SK-N-SH (cell line): ENCODE data around the gene DENND1A. TPM values are rescaled to one million over a fixed set of nuclear protein-coding genes. Genes with fewer than 3 reads are reported as not detected.

Experiments
- CTCF ChIA-PET: fragments of 300-600, 350-600 bp; formaldehyde crosslinking; extraction: SDS; loops from one replicate; lab custom pipeline; 2021; lab: Yijun Ruan, JAX
- POLR2A ChIA-PET: fragments of 350-600 bp; sonication (Branson Sonifier 250); formaldehyde crosslinking; extraction: SDS; loops from one replicate; lab custom pipeline; 2020; ENCODE audit warnings: antibody characterized with exemption, inconsistent platforms; lab: Yijun Ruan, JAX
- DNase-seq: peaks from one replicate; pipeline ENCODE4 v3.0.0; 2012
- H2AFZ ChIP-seq: fragments of 200-600 bp; sonication (generic); 2 replicates; pipeline ENCODE4 v1.8.1; 2016; ENCODE audit warnings: antibody characterized with exemption, mild to moderate bottlenecking, low read depth
- H3F3A ChIP-seq: fragments of 200-600 bp; sonication (generic); replicated peaks from 2 replicates; pipeline ENCODE3; 2016; ENCODE audit warnings: antibody characterized with exemption, mild to moderate bottlenecking; ENCODE audit not compliant: insufficient read depth
- H3K27ac ChIP-seq, 2 experiments: fragments of 200-500 bp in 1 of 2; fragments of 200-600 bp in 1 of 2; sonication (Bioruptor generic) in 1 of 2; sonication (generic), shearing (Covaris generic) in 1 of 2; 2 replicates each; pipeline versions ENCODE4 v1.5.1 to v1.6.1; 2014 to 2016; ENCODE audit warnings: low read depth in 2 of 2, inconsistent platforms in 1 of 2, low read length in 1 of 2, mild to moderate bottlenecking in 1 of 2, mixed read lengths in 1 of 2
- H3K27me3 ChIP-seq: fragments of 200-600 bp; sonication (generic), shearing (Covaris generic); 2 replicates; pipeline ENCODE4 v1.6.1; 2016; ENCODE audit warnings: mixed run types; ENCODE audit not compliant: insufficient read depth
- H3K36me3 ChIP-seq, 2 experiments: fragments of 200-500 bp in 1 of 2; fragments of 200-600 bp in 1 of 2; sonication (Bioruptor generic) in 1 of 2; sonication (generic) in 1 of 2; replicated peaks in 1 of 2; 2 replicates each; pipeline versions ENCODE3 to v1.5.1; 2014 to 2016; ENCODE audit warnings: low read length in 1 of 2, mild to moderate bottlenecking in 1 of 2; ENCODE audit not compliant: insufficient read depth in 2 of 2, control insufficient read depth in 1 of 2
- H3K4me1 ChIP-seq, 2 experiments: fragments of 200-500 bp in 1 of 2; fragments of 200-600 bp in 1 of 2; sonication (Bioruptor generic) in 1 of 2; sonication (generic), shearing (Covaris generic) in 1 of 2; 2 replicates each; pipeline versions ENCODE4 v1.5.1 to v1.6.1; 2014 to 2016; ENCODE audit warnings: low read depth in 1 of 2, low read length in 1 of 2, mixed run types in 1 of 2; ENCODE audit not compliant: insufficient read depth in 2 of 2, control insufficient read depth in 1 of 2
- H3K4me2 ChIP-seq: fragments of 200-600 bp; sonication (generic), shearing (Covaris generic); 2 replicates; pipeline ENCODE4 v1.6.1; 2017; ENCODE audit warnings: mixed run types
- H3K4me3 ChIP-seq, 2 experiments: fragments of 200-500 bp in 1 of 2; fragments of 200-600 bp in 1 of 2; sonication (Bioruptor generic) in 1 of 2; sonication (generic), shearing (Covaris generic) in 1 of 2; 2 replicates each; pipeline versions ENCODE4 v1.5.1 to v1.8.1; 2014 to 2016; ENCODE audit warnings: low read depth in 2 of 2, inconsistent platforms in 1 of 2, low read length in 1 of 2, mild to moderate bottlenecking in 1 of 2, mixed read lengths in 1 of 2, moderate library complexity in 1 of 2
- H3K79me2 ChIP-seq: fragments of 200-600 bp; sonication (generic); 2 replicates; pipeline ENCODE4 v1.8.1; 2017; ENCODE audit warnings: mild to moderate bottlenecking; ENCODE audit not compliant: insufficient read depth
- H3K9ac ChIP-seq: fragments of 200-600 bp; sonication (generic); 2 replicates; pipeline ENCODE4 v1.6.1; 2017; ENCODE audit warnings: mixed run types
- H3K9me2 ChIP-seq: fragments of 200-600 bp; sonication (generic); 2 replicates; pipeline ENCODE4 v1.6.1; 2017; ENCODE audit warnings: mixed run types
- H3K9me3 ChIP-seq: fragments of 200-600 bp; sonication (generic); 2 replicates; pipeline ENCODE4 v1.6.1; 2017; ENCODE audit warnings: mixed run types, mild to moderate bottlenecking, moderate library complexity
- H4K20me1 ChIP-seq: fragments of 200-600 bp; sonication (generic); 2 replicates; pipeline ENCODE4 v1.6.1; 2017; ENCODE audit warnings: mild to moderate bottlenecking, mixed run types; ENCODE audit not compliant: insufficient read depth
- EP300 ChIP-seq, 2 experiments: IDR thresholded peaks; 2 replicates each; pipeline versions ENCODE4 v1.4.0 to v1.6.1; 2012; ENCODE audit warnings: borderline replicate concordance in 1 of 2, low read depth in 1 of 2, low read length in 1 of 2
- FOSL2 ChIP-seq: IDR thresholded peaks from 2 replicates; pipeline ENCODE4 v1.4.0; 2012; ENCODE audit warnings: low read depth, mild to moderate bottlenecking, moderate library complexity, borderline replicate concordance
- MEF2A ChIP-seq: IDR thresholded peaks from 2 replicates; pipeline ENCODE4 v1.4.0; 2012; ENCODE audit warnings: low read depth, borderline replicate concordance
- MXI1 ChIP-seq: IDR thresholded peaks from 2 replicates; pipeline ENCODE4 v1.6.1; 2012; ENCODE audit warnings: mild to moderate bottlenecking, low read depth, low read length, improper control_type of control experiment
- NFIC ChIP-seq: IDR thresholded peaks from 2 replicates; pipeline ENCODE4 v1.4.0; 2012; ENCODE audit warnings: borderline replicate concordance
- POLR2AphosphoS5 ChIP-seq: IDR thresholded peaks from 2 replicates; pipeline ENCODE4 v1.6.1; 2012; ENCODE audit warnings: low read depth, low read length
- RAD21 ChIP-seq: IDR thresholded peaks from 2 replicates; pipeline ENCODE4 v1.6.1; 2012; ENCODE audit warnings: mild to moderate bottlenecking, low read length
- RFX5 ChIP-seq: IDR thresholded peaks from 2 replicates; pipeline ENCODE4 v1.6.1; 2012; ENCODE audit warnings: mild to moderate bottlenecking, improper control_type of control experiment, low read length
- SIN3A ChIP-seq: IDR thresholded peaks from 2 replicates; pipeline ENCODE4 v1.6.1; 2012; ENCODE audit warnings: low read depth, mild to moderate bottlenecking, low read length, moderate library complexity, borderline replicate concordance
- YY1 ChIP-seq: IDR thresholded peaks from 2 replicates; pipeline ENCODE4 v1.4.0; 2012; ENCODE audit warnings: low read depth, mild to moderate bottlenecking
- WGBS: methylation state at CpG from one replicate; pipeline ENCODE4 v1.1.6; 2017; ENCODE audit warnings: low lambda C conversion rate; 5-methylcytosine and 5-hydroxymethylcytosine counted together
- polyA plus RNA-seq, 3 experiments: library from polyadenylated mRNA; depleted of rRNA; stranded (reverse); fragments of >200 nt; gene quantifications; 2 replicates each; pipeline ENCODE4 v1.2.3, GENCODE V29; 2012
- TF ChIP-seq, protein P1 (sequence below): IDR thresholded peaks from 2 replicates; pipeline ENCODE4 v1.4.0; 2012; ENCODE audit warnings: low read depth, borderline replicate concordance
- TF ChIP-seq, protein P2 (sequence below): fragments of 150-350 bp; IDR thresholded peaks from 2 replicates; pipeline ENCODE4 v1.6.1; 2017; ENCODE audit warnings: antibody characterized with exemption, low read length, low read depth, borderline replicate concordance

Gene DENND1A
- polyA plus RNA-seq, 1 of the 3 experiments (the other 2 are of a cell fraction) = 25.4 TPM

DNA sequence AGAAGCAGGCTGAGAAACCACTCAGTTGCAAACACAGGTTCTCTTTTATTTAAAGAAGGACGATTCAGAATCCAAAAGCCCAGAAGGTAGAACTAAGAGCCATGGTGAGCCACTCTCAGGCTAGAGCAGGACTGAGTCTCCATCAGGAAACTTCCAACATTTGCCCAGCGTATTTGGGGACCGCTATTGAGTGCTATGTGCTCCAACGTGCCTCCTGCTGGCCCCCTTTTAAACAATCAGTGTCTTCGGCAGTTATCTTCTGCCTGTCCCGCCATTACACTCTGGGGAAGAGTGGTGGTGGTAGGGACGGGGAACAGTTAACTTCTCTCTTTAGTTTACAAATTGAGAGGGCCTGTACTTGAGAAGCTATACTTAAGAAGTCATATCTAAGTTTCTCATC is 78.1 kb downstream of the DENND1A start:
- Histone ChIP-seq H3K27ac (no peak overlapping the region), H3F3A (no peaks in the 10 kb centered on the region), H3K79me2 (no peaks in the 10 kb centered on the region), H3K4me3 (no peak overlapping the region), H3K27me3 (no peaks in the 10 kb centered on the region), H2AFZ (no peak overlapping the region), H3K9me3 (peaks cover 13% of the 10 kb centered on the region; the same call in 1 of the 2 replicates), H3K36me3 (peaks cover 0 to 7% of the 10 kb centered on the region in 2 experiments), H4K20me1 (no peaks in the 10 kb centered on the region), H3K4me2 (no peak overlapping the region), H3K4me1 (no peaks in the 10 kb centered on the region), H3K9me2 (no peaks in the 10 kb centered on the region), H3K9ac (no peak overlapping the region)
- ChIA-PET CTCF (interaction anchor here (1.0 to 1.3 kb wide), 2 partner anchors 9 to 541 kb away, joined by 3 to 6 read pairs; no protein-coding TSS in a partner anchor), POLR2A (no interaction called here)
- WGBS = 92% methylated on average over 4 of the region's 7 CpGs
- TF ChIP-seq YY1 (no peak), POLR2AphosphoS5 (no peak), EP300 (IDR thresholded peaks at IDR 0.05; ENCODE audit: borderline replicate concordance in 1 of 2, low read depth in 1 of 2, low read length in 1 of 2) (no peak), RFX5 (no peak), RAD21 (no peak), MXI1 (no peak)
- TF ChIP-seq, protein P1, sequence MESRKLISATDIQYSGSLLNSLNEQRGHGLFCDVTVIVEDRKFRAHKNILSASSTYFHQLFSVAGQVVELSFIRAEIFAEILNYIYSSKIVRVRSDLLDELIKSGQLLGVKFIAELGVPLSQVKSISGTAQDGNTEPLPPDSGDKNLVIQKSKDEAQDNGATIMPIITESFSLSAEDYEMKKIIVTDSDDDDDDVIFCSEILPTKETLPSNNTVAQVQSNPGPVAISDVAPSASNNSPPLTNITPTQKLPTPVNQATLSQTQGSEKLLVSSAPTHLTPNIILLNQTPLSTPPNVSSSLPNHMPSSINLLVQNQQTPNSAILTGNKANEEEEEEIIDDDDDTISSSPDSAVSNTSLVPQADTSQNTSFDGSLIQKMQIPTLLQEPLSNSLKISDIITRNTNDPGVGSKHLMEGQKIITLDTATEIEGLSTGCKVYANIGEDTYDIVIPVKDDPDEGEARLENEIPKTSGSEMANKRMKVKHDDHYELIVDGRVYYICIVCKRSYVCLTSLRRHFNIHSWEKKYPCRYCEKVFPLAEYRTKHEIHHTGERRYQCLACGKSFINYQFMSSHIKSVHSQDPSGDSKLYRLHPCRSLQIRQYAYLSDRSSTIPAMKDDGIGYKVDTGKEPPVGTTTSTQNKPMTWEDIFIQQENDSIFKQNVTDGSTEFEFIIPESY = no peak
- no peak for DNase-seq

DNA sequence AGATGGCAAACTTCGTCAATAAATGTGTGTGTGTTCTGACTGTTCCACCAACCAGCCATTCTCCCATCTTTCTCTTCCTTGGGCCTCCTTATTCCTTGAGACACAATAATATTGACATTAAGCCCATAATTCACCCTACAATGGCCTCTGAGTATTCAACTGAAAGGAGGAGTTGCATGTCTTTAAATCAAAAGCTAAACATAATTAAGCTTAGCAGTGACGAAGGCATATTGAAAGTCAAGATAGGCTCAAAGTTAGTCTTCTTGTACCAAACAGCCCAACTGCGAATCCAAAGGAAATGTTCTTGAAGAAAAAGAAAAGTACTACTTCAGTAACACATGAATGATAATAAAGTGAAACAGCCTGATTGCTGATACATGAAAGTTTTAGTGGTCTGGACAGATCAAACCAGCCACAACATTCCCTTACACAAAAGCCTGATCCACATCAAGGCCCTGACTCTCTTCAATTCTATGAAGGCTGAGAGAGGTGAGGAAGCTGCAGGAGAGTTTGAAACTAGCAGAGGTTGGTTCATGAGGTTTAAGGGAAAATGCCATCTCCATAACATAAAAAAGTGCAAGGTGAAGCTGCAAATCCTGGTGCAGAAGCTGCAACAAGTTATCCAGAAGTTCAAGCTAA is 81.4 kb downstream of the DENND1A start:
- DNase-seq = no peak
- H3K9me3 ChIP-seq = peaks cover 20% of the 10 kb centered on the region; the same call in 1 of the 2 replicates
- no peak overlapping the region for H2AFZ ChIP-seq
- H3K27ac ChIP-seq = no peak overlapping the region
- no peak overlapping the region for H3K9ac ChIP-seq
- H3K9me2 ChIP-seq = no peaks in the 10 kb centered on the region
- peaks cover 0 to 7% of the 10 kb centered on the region in 2 experiments for H3K36me3 ChIP-seq
- H3K79me2 ChIP-seq = no peaks in the 10 kb centered on the region
- H3K4me1 ChIP-seq = no peaks in the 10 kb centered on the region
- ChIA-PET POLR2A (no interaction called here), CTCF (interaction anchor here (2.7 kb wide), 1 partner anchor 13 kb away, joined by 8 read pairs; no protein-coding TSS in a partner anchor)
- TF ChIP-seq NFIC (no peak), YY1 (no peak), FOSL2 (no peak), SIN3A (no peak), MXI1 (no peak), MEF2A (no peak)
- TF ChIP-seq, protein P2, sequence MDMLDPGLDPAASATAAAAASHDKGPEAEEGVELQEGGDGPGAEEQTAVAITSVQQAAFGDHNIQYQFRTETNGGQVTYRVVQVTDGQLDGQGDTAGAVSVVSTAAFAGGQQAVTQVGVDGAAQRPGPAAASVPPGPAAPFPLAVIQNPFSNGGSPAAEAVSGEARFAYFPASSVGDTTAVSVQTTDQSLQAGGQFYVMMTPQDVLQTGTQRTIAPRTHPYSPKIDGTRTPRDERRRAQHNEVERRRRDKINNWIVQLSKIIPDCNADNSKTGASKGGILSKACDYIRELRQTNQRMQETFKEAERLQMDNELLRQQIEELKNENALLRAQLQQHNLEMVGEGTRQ = no peak
- no peaks in the 10 kb centered on the region for H3K27me3 ChIP-seq
- no peaks in the 10 kb centered on the region for H3F3A ChIP-seq
- 91% methylated on average over 3 of the region's 3 CpGs for WGBS
- H3K4me3 ChIP-seq = no peak overlapping the region
- no peak overlapping the region for H3K4me2 ChIP-seq
- H4K20me1 ChIP-seq = no peaks in the 10 kb centered on the region
